ENCODE measurements around the gene SPON2.

The SPON2 gene

DNA sequence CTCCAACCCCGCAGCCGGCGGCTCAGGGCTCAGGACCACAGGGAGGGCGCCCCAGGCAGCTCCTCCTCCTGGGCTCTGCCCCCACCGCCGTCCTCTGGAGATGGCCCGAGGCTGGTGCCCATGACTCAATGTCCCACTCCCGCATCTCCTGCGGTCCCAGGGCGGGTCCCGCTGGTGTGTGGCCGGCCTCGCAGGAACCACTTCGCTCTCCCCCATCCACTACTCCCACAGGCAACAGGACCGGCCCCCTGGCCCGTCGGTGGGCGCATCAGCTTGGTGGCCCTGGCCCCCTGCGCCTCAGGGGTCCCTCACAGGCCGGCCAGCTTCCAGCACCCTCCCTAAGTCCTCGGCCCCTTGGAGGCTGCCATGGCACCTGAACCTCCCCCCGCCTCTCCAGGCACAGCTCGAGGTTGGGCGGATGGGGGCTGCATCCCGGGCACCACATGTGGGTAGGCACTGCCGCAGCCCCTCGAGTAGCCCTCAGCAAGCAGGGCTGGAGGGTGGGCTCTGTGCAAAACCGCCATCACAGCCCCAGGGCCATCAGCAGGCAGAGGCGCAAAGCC is 22.8 kb upstream of the SPON2 start:
- H3K9ac ChIP-seq (ENCODE audit: low read length in 5 of 5) = no peak overlapping the region
- H3K27ac ChIP-seq (ENCODE audit: low read depth, low read length) = no peak overlapping the region
- H3K4me1 ChIP-seq (ENCODE audit: control insufficient read depth in 5 of 5, insufficient read depth in 5 of 5, low read length in 5 of 5) = peaks cover 16 to 44% (median 38%) of the 10 kb centered on the region in 5 donors
- no peaks in the 10 kb centered on the region for H3K27me3 ChIP-seq (ENCODE audit: control insufficient read depth in 5 of 5, insufficient read depth in 4 of 5, low read length in 5 of 5)
- peaks cover 0 to 2% (median 0%) of the 10 kb centered on the region in 5 donors for H3K36me3 ChIP-seq (ENCODE audit: control insufficient read depth in 5 of 5, insufficient read depth in 5 of 5, low read length in 5 of 5)
- H3K9me3 ChIP-seq (ENCODE audit: control insufficient read depth in 5 of 5, low read length in 5 of 5) = no peaks in the 10 kb centered on the region
- no peak overlapping the region for H3K4me3 ChIP-seq (ENCODE audit: low read depth in 1 of 5, low read length in 5 of 5)

- Histone ChIP-seq H3K27ac (ENCODE audit: low read depth, low read length) (peak overlapping the region; percentile 65), H3K9ac (ENCODE audit: low read length in 5 of 5) (peak overlapping the region in 2 of 5 donors; percentile 35 to 48), H3K4me1 (ENCODE audit: control insufficient read depth in 5 of 5, insufficient read depth in 5 of 5, low read length in 5 of 5) (peaks cover 16 to 40% (median 35%) of the 10 kb centered on the region in 5 donors), H3K36me3 (ENCODE audit: control insufficient read depth in 5 of 5, insufficient read depth in 5 of 5, low read length in 5 of 5) (peaks cover 0 to 2% (median 0%) of the 10 kb centered on the region in 5 donors), H3K27me3 (ENCODE audit: control insufficient read depth in 5 of 5, insufficient read depth in 4 of 5, low read length in 5 of 5) (no peaks in the 10 kb centered on the region), H3K9me3 (ENCODE audit: control insufficient read depth in 5 of 5, low read length in 5 of 5) (no peaks in the 10 kb centered on the region), H3K4me3 (ENCODE audit: low read depth in 1 of 5, low read length in 5 of 5) (peak overlapping the region in 2 of 5 donors; percentile 19 to 24)
Observed at GRCh38 chr4:1194010-1194900, 21.9 kb upstream of the SPON2 start.

GRCh38 chr4:1193206-1194009 is 21.0 kb upstream of the SPON2 start:
- Histone ChIP-seq H3K36me3 (ENCODE audit: control insufficient read depth in 5 of 5, insufficient read depth in 5 of 5, low read length in 5 of 5) (peaks cover 0 to 2% (median 0%) of the 10 kb centered on the region in 5 donors), H3K27me3 (ENCODE audit: control insufficient read depth in 5 of 5, insufficient read depth in 4 of 5, low read length in 5 of 5) (no peaks in the 10 kb centered on the region), H3K9me3 (ENCODE audit: control insufficient read depth in 5 of 5, low read length in 5 of 5) (no peaks in the 10 kb centered on the region), H3K4me3 (ENCODE audit: low read depth in 1 of 5, low read length in 5 of 5) (peak overlapping the region in 3 of 5 donors; percentile 6 to 31 (median 19)), H3K9ac (ENCODE audit: low read length in 5 of 5) (peak overlapping the region in 1 of 5 donors; percentile 48), H3K27ac (ENCODE audit: low read depth, low read length) (peak overlapping the region; percentile 85), H3K4me1 (ENCODE audit: control insufficient read depth in 5 of 5, insufficient read depth in 5 of 5, low read length in 5 of 5) (peaks cover 16 to 40% (median 35%) of the 10 kb centered on the region in 5 donors)

DNA sequence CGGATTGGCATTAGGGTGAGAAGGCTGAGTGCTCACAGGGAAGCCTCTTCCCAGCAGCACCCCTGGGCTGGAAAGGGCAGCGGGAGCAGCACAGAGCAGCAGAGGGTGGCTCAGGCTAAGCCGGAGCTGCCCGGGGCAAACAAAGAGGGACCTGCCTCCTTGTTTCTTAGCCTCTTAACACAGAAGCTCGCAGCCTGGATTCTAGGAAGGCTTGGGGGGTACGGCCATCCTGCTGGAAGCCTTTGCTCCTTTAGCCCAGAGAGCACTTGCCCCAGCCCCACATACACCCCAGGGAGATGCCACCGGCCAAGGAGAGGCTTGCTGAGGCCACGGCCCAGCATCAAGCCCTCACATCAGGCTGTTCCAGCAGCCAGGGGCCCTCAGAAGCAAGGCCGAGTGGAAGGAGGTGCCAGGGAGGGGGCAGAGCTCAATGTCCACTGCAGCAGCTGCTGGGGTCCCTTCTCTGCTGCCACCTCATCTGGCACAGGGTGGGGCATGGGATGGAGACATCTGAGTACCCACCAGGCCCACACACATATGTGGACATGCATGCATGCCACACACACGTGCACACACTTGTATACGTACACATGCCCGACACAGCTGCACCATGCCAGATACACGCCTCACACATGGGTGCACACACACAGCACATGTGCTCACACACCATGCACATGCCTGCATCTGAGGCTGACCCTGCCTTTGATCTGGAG is 20.3 kb upstream of the SPON2 start:
- peaks cover 0 to 2% (median 0%) of the 10 kb centered on the region in 5 donors for H3K36me3 ChIP-seq (ENCODE audit: control insufficient read depth in 5 of 5, insufficient read depth in 5 of 5, low read length in 5 of 5)
- peaks cover 16 to 40% (median 35%) of the 10 kb centered on the region in 5 donors for H3K4me1 ChIP-seq (ENCODE audit: control insufficient read depth in 5 of 5, insufficient read depth in 5 of 5, low read length in 5 of 5)
- no peaks in the 10 kb centered on the region for H3K9me3 ChIP-seq (ENCODE audit: control insufficient read depth in 5 of 5, low read length in 5 of 5)
- peak overlapping the region in 2 of 5 donors; percentile 8 to 31 for H3K9ac ChIP-seq (ENCODE audit: low read length in 5 of 5)
- no peaks in the 10 kb centered on the region for H3K27me3 ChIP-seq (ENCODE audit: control insufficient read depth in 5 of 5, insufficient read depth in 4 of 5, low read length in 5 of 5)
- peak overlapping the region; percentile 85 for H3K27ac ChIP-seq (ENCODE audit: low read depth, low read length)
- H3K4me3 ChIP-seq (ENCODE audit: low read depth in 1 of 5, low read length in 5 of 5) = peak overlapping the region in 3 of 5 donors; percentile 2 to 31 (median 6)

DNA sequence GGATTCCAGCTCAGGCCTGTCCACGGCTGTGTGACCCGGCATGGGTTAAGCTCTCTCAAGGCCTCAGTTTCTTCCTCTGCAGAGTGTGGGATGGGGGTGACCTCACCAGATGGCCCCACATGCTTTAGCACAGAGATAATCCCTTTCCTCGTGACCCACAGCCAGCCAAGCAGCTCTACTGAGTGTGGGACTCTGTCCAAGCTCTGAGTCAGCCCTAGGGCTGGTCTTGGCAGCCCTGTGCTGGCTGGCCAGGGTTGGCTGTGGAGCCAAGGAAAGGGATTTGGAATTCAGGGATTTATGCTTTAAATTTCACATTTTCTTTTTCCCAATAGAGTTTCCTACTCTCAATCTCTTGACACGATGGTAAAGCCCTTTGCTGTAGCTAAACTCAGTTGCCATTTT is 19.7 kb upstream of the SPON2 start:
- Histone ChIP-seq H3K4me3 (ENCODE audit: low read depth in 1 of 5, low read length in 5 of 5) (no peak overlapping the region), H3K9ac (ENCODE audit: low read length in 5 of 5) (peak overlapping the region in 1 of 5 donors; percentile 31)

GRCh38 chr4:1191621-1192020 is 19.2 kb upstream of the SPON2 start:
- Histone ChIP-seq H3K9ac (ENCODE audit: low read length in 5 of 5) (no peak overlapping the region), H3K27me3 (ENCODE audit: control insufficient read depth in 5 of 5, insufficient read depth in 4 of 5, low read length in 5 of 5) (no peaks in the 10 kb centered on the region), H3K4me3 (ENCODE audit: low read depth in 1 of 5, low read length in 5 of 5) (no peak overlapping the region)

More for the DNA sequence above, 19.7 kb upstream of the SPON2 start:
- Histone ChIP-seq H3K27me3 (ENCODE audit: control insufficient read depth in 5 of 5, insufficient read depth in 4 of 5, low read length in 5 of 5) (no peaks in the 10 kb centered on the region), H3K36me3 (ENCODE audit: control insufficient read depth in 5 of 5, insufficient read depth in 5 of 5, low read length in 5 of 5) (peaks cover 0 to 2% (median 0%) of the 10 kb centered on the region in 5 donors), H3K4me1 (ENCODE audit: control insufficient read depth in 5 of 5, insufficient read depth in 5 of 5, low read length in 5 of 5) (peaks cover 16 to 40% (median 35%) of the 10 kb centered on the region in 5 donors), H3K27ac (ENCODE audit: low read depth, low read length) (peak overlapping the region; percentile 85), H3K9me3 (ENCODE audit: control insufficient read depth in 5 of 5, low read length in 5 of 5) (no peaks in the 10 kb centered on the region)

DNA sequence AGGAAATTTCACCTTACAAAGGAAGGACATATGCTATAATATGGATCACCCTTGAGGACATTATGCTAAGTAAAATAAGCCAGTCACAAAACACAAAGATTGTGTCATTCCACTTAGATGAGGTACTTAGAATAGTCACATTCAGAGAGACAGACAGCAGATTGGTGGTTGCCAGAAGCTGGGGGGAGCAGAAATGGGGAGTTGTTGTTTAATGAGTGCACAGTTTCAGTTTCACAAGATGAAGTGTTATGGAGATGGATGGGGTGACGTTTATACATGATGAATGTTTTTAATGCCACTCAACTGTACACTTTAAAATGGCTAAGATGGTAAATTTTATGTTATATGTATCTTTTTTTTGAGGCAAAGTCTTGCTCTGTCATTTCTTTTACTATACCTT is 14.8 kb upstream of the SPON2 start:
- H3K4me1 ChIP-seq (ENCODE audit: control insufficient read depth in 5 of 5, insufficient read depth in 5 of 5, low read length in 5 of 5) = peaks cover 5 to 18% (median 16%) of the 10 kb centered on the region in 5 donors
- no peaks in the 10 kb centered on the region for H3K9me3 ChIP-seq (ENCODE audit: control insufficient read depth in 5 of 5, low read length in 5 of 5)
- H3K9ac ChIP-seq (ENCODE audit: low read length in 5 of 5) = no peak overlapping the region
- H3K27me3 ChIP-seq (ENCODE audit: control insufficient read depth in 5 of 5, insufficient read depth in 4 of 5, low read length in 5 of 5) = no peaks in the 10 kb centered on the region
- H3K27ac ChIP-seq (ENCODE audit: low read depth, low read length) = no peak overlapping the region
- H3K36me3 ChIP-seq (ENCODE audit: control insufficient read depth in 5 of 5, insufficient read depth in 5 of 5, low read length in 5 of 5) = no peaks in the 10 kb centered on the region
- no peak overlapping the region for H3K4me3 ChIP-seq (ENCODE audit: low read depth in 1 of 5, low read length in 5 of 5)

More at GRCh38 chr4:1191621-1192020, 19.2 kb upstream of the SPON2 start:
- Histone ChIP-seq H3K4me1 (ENCODE audit: control insufficient read depth in 5 of 5, insufficient read depth in 5 of 5, low read length in 5 of 5) (peaks cover 16 to 38% (median 35%) of the 10 kb centered on the region in 5 donors), H3K36me3 (ENCODE audit: control insufficient read depth in 5 of 5, insufficient read depth in 5 of 5, low read length in 5 of 5) (no peaks in the 10 kb centered on the region), H3K27ac (ENCODE audit: low read depth, low read length) (peak overlapping the region; percentile 70), H3K9me3 (ENCODE audit: control insufficient read depth in 5 of 5, low read length in 5 of 5) (no peaks in the 10 kb centered on the region)

DNA sequence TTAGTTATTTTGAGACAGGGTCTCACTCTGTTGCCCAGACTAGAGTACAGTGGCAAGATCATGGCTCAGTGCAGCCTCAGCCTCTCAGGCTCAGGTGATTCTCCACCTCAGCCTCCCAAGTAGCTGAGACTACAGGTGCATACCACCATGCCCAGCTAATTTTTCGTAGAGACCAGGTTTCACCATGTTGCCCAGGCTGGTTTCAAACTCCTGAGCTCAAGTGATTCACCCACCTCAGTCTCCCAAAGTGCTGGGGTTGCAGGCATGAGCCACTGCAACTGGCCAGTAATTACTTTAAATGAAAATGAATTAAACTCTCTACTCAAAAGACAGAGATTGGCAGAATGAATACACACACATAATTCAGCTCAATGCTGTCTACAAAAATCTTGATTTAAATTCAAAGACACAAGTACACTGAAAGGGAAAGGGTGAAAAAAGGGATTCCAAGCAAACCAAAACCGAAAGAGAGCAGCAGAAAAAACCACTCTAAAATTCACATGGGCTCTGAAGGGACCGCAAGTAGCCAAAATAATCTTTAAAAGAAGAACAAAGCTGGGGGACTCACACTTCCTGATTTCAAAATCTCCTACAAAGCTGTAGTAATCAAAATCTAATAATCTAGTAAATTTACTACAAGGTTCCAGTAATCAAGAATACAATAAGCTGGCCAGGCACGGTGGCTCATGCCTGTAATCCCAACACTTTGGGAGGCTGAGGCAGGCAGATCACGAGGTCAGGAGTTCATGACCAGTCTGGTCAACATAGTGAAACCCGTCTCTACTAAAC is 11.8 kb upstream of the SPON2 start:
- no peak overlapping the region for H3K9ac ChIP-seq (ENCODE audit: low read length in 5 of 5)
- no peak overlapping the region for H3K27ac ChIP-seq (ENCODE audit: low read depth, low read length)
- H3K27me3 ChIP-seq (ENCODE audit: control insufficient read depth in 5 of 5, insufficient read depth in 4 of 5, low read length in 5 of 5) = no peaks in the 10 kb centered on the region
- peaks cover 0 to 10% (median 5%) of the 10 kb centered on the region in 5 donors for H3K4me1 ChIP-seq (ENCODE audit: control insufficient read depth in 5 of 5, insufficient read depth in 5 of 5, low read length in 5 of 5)
- H3K36me3 ChIP-seq (ENCODE audit: control insufficient read depth in 5 of 5, insufficient read depth in 5 of 5, low read length in 5 of 5) = no peaks in the 10 kb centered on the region
- peak overlapping the region in 2 of 5 donors; percentile 16 to 22 for H3K4me3 ChIP-seq (ENCODE audit: low read depth in 1 of 5, low read length in 5 of 5)
- peaks cover 0 to 4% (median 3%) of the 10 kb centered on the region in 5 donors for H3K9me3 ChIP-seq (ENCODE audit: control insufficient read depth in 5 of 5, low read length in 5 of 5)

DNA sequence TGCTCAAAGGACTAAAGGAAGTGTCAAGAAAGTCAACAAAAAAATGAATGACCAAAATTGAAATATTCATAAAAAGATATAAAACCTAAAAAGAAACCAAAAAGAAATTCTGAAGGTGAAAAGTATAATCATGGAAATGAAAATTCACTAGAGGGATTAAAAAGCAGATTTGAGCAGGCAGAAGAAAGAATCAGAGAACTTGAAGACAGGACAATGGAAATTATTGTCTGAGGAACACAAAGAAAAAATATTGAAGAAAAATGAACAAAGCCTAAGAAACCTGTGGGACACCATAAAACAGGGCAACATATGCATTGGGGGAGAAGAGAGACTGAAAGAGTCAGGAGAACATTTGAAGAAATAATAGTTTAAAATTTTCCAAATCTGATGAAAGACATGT is 9.9 kb upstream of the SPON2 start:
- no peaks in the 10 kb centered on the region for H3K27me3 ChIP-seq (ENCODE audit: control insufficient read depth in 5 of 5, insufficient read depth in 4 of 5, low read length in 5 of 5)
- H3K4me3 ChIP-seq (ENCODE audit: low read depth in 1 of 5, low read length in 5 of 5) = no peak overlapping the region
- peaks cover 0 to 10% (median 5%) of the 10 kb centered on the region in 5 donors for H3K4me1 ChIP-seq (ENCODE audit: control insufficient read depth in 5 of 5, insufficient read depth in 5 of 5, low read length in 5 of 5)
- H3K9me3 ChIP-seq (ENCODE audit: control insufficient read depth in 5 of 5, low read length in 5 of 5) = peaks cover 0 to 4% (median 3%) of the 10 kb centered on the region in 5 donors
- H3K27ac ChIP-seq (ENCODE audit: low read depth, low read length) = no peak overlapping the region
- H3K9ac ChIP-seq (ENCODE audit: low read length in 5 of 5) = no peak overlapping the region
- no peaks in the 10 kb centered on the region for H3K36me3 ChIP-seq (ENCODE audit: control insufficient read depth in 5 of 5, insufficient read depth in 5 of 5, low read length in 5 of 5)
